ENCODE data around the gene KIF2A. TPM values are rescaled to one million over a fixed set of nuclear protein-coding genes. Genes with fewer than 3 reads are reported as not detected.

Gene KIF2A
- polyA plus RNA-seq, 1 donor (not counting 4 experiments of a cell fraction or from before 2014, with no cell fraction given): 34.8 TPM

DNA sequence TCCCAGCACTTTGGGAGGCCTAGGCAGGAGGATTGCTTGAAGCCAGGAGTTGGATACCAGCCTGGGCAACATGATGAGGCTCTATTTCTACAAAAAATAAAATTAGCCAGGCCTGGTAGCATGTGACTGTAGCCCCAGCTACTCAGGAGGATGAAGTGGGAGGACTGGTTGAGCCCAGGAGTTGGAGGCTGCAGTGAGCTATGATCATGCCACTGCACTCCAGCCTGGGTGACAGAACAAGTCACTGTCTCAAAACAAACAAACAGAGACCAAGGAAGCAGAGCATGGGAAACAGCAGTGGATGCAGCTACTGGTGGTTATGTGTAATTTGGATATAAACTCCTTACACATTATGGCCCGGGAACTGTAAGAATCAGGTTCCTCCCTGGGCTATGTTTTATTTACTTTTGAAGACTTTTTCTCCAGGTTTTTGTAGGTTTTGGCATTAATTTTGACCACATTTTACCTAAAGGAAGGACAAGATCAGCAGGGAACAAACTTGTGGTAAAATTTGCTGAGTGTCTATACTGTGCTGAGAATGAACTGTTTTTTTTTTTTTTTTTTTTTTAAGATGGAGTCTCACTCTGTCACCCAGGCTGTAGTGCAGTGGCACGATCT is 8.3 kb downstream of the KIF2A start:
- peaks cover 99% of the 10 kb centered on the region for H3K79me2 ChIP-seq (ENCODE audit: control insufficient read depth, insufficient read depth, low read length)
- TF ChIP-seq EZH2 (IDR thresholded peaks at IDR 0.05; ENCODE audit: low read length): no peak
- TF ChIP-seq, protein P1, sequence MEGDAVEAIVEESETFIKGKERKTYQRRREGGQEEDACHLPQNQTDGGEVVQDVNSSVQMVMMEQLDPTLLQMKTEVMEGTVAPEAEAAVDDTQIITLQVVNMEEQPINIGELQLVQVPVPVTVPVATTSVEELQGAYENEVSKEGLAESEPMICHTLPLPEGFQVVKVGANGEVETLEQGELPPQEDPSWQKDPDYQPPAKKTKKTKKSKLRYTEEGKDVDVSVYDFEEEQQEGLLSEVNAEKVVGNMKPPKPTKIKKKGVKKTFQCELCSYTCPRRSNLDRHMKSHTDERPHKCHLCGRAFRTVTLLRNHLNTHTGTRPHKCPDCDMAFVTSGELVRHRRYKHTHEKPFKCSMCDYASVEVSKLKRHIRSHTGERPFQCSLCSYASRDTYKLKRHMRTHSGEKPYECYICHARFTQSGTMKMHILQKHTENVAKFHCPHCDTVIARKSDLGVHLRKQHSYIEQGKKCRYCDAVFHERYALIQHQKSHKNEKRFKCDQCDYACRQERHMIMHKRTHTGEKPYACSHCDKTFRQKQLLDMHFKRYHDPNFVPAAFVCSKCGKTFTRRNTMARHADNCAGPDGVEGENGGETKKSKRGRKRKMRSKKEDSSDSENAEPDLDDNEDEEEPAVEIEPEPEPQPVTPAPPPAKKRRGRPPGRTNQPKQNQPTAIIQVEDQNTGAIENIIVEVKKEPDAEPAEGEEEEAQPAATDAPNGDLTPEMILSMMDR (optimal IDR thresholded peaks at IDR 0.05 in 1 of 3, IDR thresholded peaks at IDR 0.05 in 1 of 3, conservative IDR thresholded peaks at IDR 0.05 in 1 of 3; ENCODE audit: extremely low read depth in 1 of 3, insufficient read depth in 2 of 3, low read length in 3 of 3): no peak
- H3K4me2 ChIP-seq (ENCODE audit: control insufficient read depth, extremely low read depth, insufficient read depth, low read depth, low read length): no peak overlapping the region
- no peak overlapping the region for H3K9ac ChIP-seq (ENCODE audit: control insufficient read depth, extremely low read depth, insufficient read depth, low read length)
- peaks cover 8% of the 10 kb centered on the region for H4K20me1 ChIP-seq (ENCODE audit: control insufficient read depth, extremely low read depth, insufficient read depth, low read length)
- dilution Hi-C loops (cut with MboI; ENCODE audit: extremely low pct_ligation_motif_present, low sequenced_read_pairs): no loop called here
- no peak overlapping the region for H3K4me3 ChIP-seq (ENCODE audit: control insufficient read depth in 2 of 3, extremely low read depth in 1 of 3, insufficient read depth in 2 of 3, low read depth in 1 of 3, low read length in 3 of 3)
- no peaks in the 10 kb centered on the region for H3K36me3 ChIP-seq (ENCODE audit: control insufficient read depth in 2 of 2, extremely low read depth in 1 of 2, insufficient read depth in 2 of 2, low read length in 2 of 2)
- DNase-seq (ENCODE audit: low read depth, low spot score) (no peak), FAIRE-seq (no peak)
- peaks cover 31% of the 10 kb centered on the region for H3K4me1 ChIP-seq (ENCODE audit: control insufficient read depth, extremely low read depth, insufficient read depth, low read length)
- H2AFZ ChIP-seq (ENCODE audit: control insufficient read depth, low read length): no peak overlapping the region
- H3K27me3 ChIP-seq (ENCODE audit: control insufficient read depth, extremely low read depth, insufficient read depth, low read length): no peaks in the 10 kb centered on the region
- no peaks in the 10 kb centered on the region for H3K9me3 ChIP-seq (ENCODE audit: control insufficient read depth, low read depth, low read length)
- no peaks in the 10 kb centered on the region for H3K9me1 ChIP-seq (ENCODE audit: control insufficient read depth, extremely low read depth, insufficient read depth, low read length)
- H3K27ac ChIP-seq (ENCODE audit: control insufficient read depth, insufficient read depth, low read length): no peak overlapping the region

DNA sequence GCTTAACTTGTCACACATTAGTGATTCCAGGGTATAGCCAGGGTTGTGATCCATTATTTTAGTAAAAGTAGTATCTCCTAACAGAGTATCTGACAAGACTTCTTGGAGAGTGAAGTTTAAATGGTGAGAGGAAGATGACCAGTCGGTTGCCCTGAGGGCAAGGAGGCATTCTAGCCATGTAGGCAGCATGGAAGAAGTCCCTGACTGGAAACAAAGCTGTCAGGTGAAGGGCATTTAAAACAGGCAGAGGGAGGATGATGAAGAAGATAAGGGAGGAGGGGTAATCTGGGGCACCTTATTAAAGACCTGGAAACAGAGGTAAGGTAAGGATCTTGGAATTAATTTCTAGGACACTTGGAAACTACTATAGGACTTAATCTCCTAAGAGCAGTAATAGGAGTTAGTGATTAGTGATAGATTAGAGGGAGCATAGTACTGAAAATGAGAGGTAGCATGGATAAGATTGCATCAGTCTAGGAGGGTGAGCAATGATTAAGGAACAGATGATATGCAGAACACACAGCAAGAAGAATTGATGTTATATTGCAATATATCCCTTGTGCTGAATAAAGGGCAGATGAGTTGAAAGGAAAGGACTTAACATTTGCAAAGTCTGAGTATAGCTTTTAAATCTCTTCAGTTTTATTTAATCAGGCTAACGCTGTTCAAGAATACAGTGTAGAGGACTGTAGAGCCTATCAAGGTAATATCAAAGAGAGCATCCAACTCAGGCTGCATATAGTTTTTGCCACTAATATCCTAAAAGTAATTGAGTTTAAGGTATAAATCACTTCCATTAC is 9.6 kb downstream of the KIF2A start:
- no peak overlapping the region for H3K4me3 ChIP-seq (ENCODE audit: control insufficient read depth in 2 of 3, extremely low read depth in 1 of 3, insufficient read depth in 2 of 3, low read depth in 1 of 3, low read length in 3 of 3)
- no peaks in the 10 kb centered on the region for H3K9me3 ChIP-seq (ENCODE audit: control insufficient read depth, low read depth, low read length)
- TF ChIP-seq EZH2 (IDR thresholded peaks at IDR 0.05; ENCODE audit: low read length): no peak
- TF ChIP-seq, protein P1 (optimal IDR thresholded peaks at IDR 0.05 in 1 of 3, IDR thresholded peaks at IDR 0.05 in 1 of 3, conservative IDR thresholded peaks at IDR 0.05 in 1 of 3; ENCODE audit: extremely low read depth in 1 of 3, insufficient read depth in 2 of 3, low read length in 3 of 3): no peak
- no peaks in the 10 kb centered on the region for H3K27me3 ChIP-seq (ENCODE audit: control insufficient read depth, extremely low read depth, insufficient read depth, low read length)
- H3K36me3 ChIP-seq (ENCODE audit: control insufficient read depth in 2 of 2, extremely low read depth in 1 of 2, insufficient read depth in 2 of 2, low read length in 2 of 2): no peaks in the 10 kb centered on the region
- H3K4me2 ChIP-seq (ENCODE audit: control insufficient read depth, extremely low read depth, insufficient read depth, low read depth, low read length): no peak overlapping the region
- peaks cover 31% of the 10 kb centered on the region for H3K4me1 ChIP-seq (ENCODE audit: control insufficient read depth, extremely low read depth, insufficient read depth, low read length)
- H3K27ac ChIP-seq (ENCODE audit: control insufficient read depth, insufficient read depth, low read length): no peak overlapping the region
- no peaks in the 10 kb centered on the region for H3K9me1 ChIP-seq (ENCODE audit: control insufficient read depth, extremely low read depth, insufficient read depth, low read length)
- FAIRE-seq (no peak), DNase-seq (ENCODE audit: low read depth, low spot score) (no peak)
- peaks cover 98% of the 10 kb centered on the region for H3K79me2 ChIP-seq (ENCODE audit: control insufficient read depth, insufficient read depth, low read length)
- dilution Hi-C loops (cut with MboI; ENCODE audit: extremely low pct_ligation_motif_present, low sequenced_read_pairs): no loop called here
- no peak overlapping the region for H3K9ac ChIP-seq (ENCODE audit: control insufficient read depth, extremely low read depth, insufficient read depth, low read length)
- H2AFZ ChIP-seq (ENCODE audit: control insufficient read depth, low read length): no peak overlapping the region
- peaks cover 8% of the 10 kb centered on the region for H4K20me1 ChIP-seq (ENCODE audit: control insufficient read depth, extremely low read depth, insufficient read depth, low read length)
